Ovary (tissue), 9 donors: ENCODE measurements around the gene KRTAP12-1. TPM values are rescaled to one million over a fixed set of nuclear protein-coding genes. Genes with fewer than 3 reads are reported as not detected.

ENCODE experiments used
- DNase-seq, 5 donors: peaks; one replicate each; pipeline ENCODE4 v3.0.0-alpha.2; 2019 to 2020
- H3K27ac ChIP-seq, 2 donors: fragments of 200-600 bp; one replicate each; pipeline versions ENCODE4 v1.5.1 to v1.8.0; 2019 to 2022
- H3K27me3 ChIP-seq: fragments of 200-600 bp; one replicate; pipeline ENCODE4 v1.8.0; 2022
- H3K36me3 ChIP-seq: fragments of 200-600 bp; sonication (generic); one replicate; pipeline ENCODE4 v1.5.1; 2019
- H3K4me1 ChIP-seq: one replicate; pipeline ENCODE4 v1.8.1; 2013; ENCODE audit warnings: mild to moderate bottlenecking, moderate library complexity; ENCODE audit not compliant: insufficient read depth
- H3K4me3 ChIP-seq: fragments of 200-600 bp; sonication (generic); one replicate; pipeline ENCODE4 v1.5.1; 2017
- H3K9me3 ChIP-seq, 2 donors: fragments of 200-600 bp in 1 of 2; sonication (generic) in 1 of 2; one replicate each; pipeline versions ENCODE4 v1.5.1 to v1.8.1; 2013 to 2019; ENCODE audit warnings: mild to moderate bottlenecking in 1 of 2, moderate library complexity in 1 of 2
- CTCF ChIP-seq, 3 donors: fragments of 450-650 bp in 2 of 3; fragments of 200-600 bp in 1 of 3; IDR thresholded peaks; one replicate each; pipeline versions ENCODE4 v1.5.1 to v1.8.0; 2016 to 2022; ENCODE audit warnings: antibody characterized with exemption in 3 of 3, mild to moderate bottlenecking in 1 of 3
- EP300 ChIP-seq: sonication (generic); formaldehyde crosslinking; IDR thresholded peaks from one replicate; pipeline ENCODE4 v1.6.1; 2017; ENCODE audit warnings: antibody characterized with exemption
- POLR2A ChIP-seq: fragments of 450-650 bp; IDR thresholded peaks from one replicate; pipeline ENCODE4 v1.6.1; 2017; ENCODE audit warnings: antibody characterized with exemption, mild to moderate bottlenecking, moderate library complexity
- WGBS, 3 donors: extraction: QIAGEN DNeasy Blood & Tissue Kit in 1 of 3; methylation state at CpG; one replicate each; pipeline versions ENCODE4 v1.1.5 to v1.1.7; 2013 to 2017; 5-methylcytosine and 5-hydroxymethylcytosine counted together
- intact Hi-C, 4 donors: fragments of 100-400 bp; cut with DNase I; formaldehyde crosslinking; loops; one replicate each; pipeline versions ENCODE4 v1.11.0 to v1.15.1; 2022 to 2023
- polyA plus RNA-seq, 2 donors: library from polyadenylated mRNA; stranded (reverse); fragments of 200-250 nt in 1 of 2; fragments of 350-450 nt in 1 of 2; fragmentation: Illumina TruSeq in 1 of 2; extraction: RNeasy Lipid Tissue Mini Kit (QIAGEN cat#74804) in 1 of 2; gene quantifications; one replicate each; pipeline ENCODE4 v1.2.3, GENCODE V29; 2013 to 2014
- total RNA-seq, 7 donors: library from RNA; depleted of rRNA in 2 of 7; stranded (reverse); fragments of >200 nt in 2 of 7; fragmentation: NEBNext Ultra II Directional in 3 of 7; extraction: Animal tissue kit (Norgen Biotek cat#: 25700) in 3 of 7; gene quantifications; one replicate each; pipeline versions ENCODE4 v1.1.0 to v1.2.4, GENCODE V29; 2016 to 2023
- donor health status: DM: no; HTN: no; CAD: no; lungs with moderate emphysema.
- donor health status: DM: no; HTN: no; CAD: no.
- donor health status: Bipolar disorder and iron deficiency.
- donor health status: DM: yes; HTN: yes; CAD: no.
- donor health status: DM: no; HTN: no; CAD: no.
- donor health status: DM: yes; HTN: yes; CAD: no.

The KRTAP12-1 gene
- total and polyA plus RNA-seq, 9 donors: not detected

- Histone ChIP-seq H3K9me3 (no peaks in the 10 kb centered on the region), H3K27me3 (no peaks in the 10 kb centered on the region), H3K27ac (no peak overlapping the region), H3K4me1 (no peaks in the 10 kb centered on the region), H3K4me3 (no peak overlapping the region), H3K36me3 (no peaks in the 10 kb centered on the region)
- TF ChIP-seq POLR2A (no peak), EP300 (no peak), CTCF (IDR thresholded peaks at IDR 0.05) (no peak)
- intact Hi-C loops: no loop called here
- 57 to 60% (median 60%) methylated on average over 14 of the region's 14 CpGs for WGBS, 3 donors
- DNase-seq: no peak
Observed at GRCh38 chr21:44653123-44653522, 28.8 kb downstream of the KRTAP12-1 start.

- no peak overlapping the region for H3K27ac ChIP-seq
- intact Hi-C loops: no loop called here
- TF ChIP-seq POLR2A (no peak), CTCF (IDR thresholded peaks at IDR 0.05) (no peak), EP300 (no peak)
- H3K4me3 ChIP-seq: no peak overlapping the region
- H3K27me3 ChIP-seq: no peaks in the 10 kb centered on the region
- DNase-seq: no peak
- no peaks in the 10 kb centered on the region for H3K36me3 ChIP-seq
- no peaks in the 10 kb centered on the region for H3K9me3 ChIP-seq
- WGBS, 3 donors: 79 to 85% (median 83%) methylated on average over 12 of the region's 12 CpGs
- no peaks in the 10 kb centered on the region for H3K4me1 ChIP-seq
Observed at GRCh38 chr21:44650973-44651675, 30.8 kb downstream of the KRTAP12-1 start.

GRCh38 chr21:44650265-44650972 is 31.5 kb downstream of the KRTAP12-1 start:
- H3K9me3 ChIP-seq: no peaks in the 10 kb centered on the region
- WGBS, 3 donors: 87 to 90% (median 89%) methylated on average over 20 of the region's 20 CpGs
- no peak for TF ChIP-seq EP300
- no peak for TF ChIP-seq POLR2A
- TF ChIP-seq CTCF (IDR thresholded peaks at IDR 0.05): no peak
- no peaks in the 10 kb centered on the region for H3K4me1 ChIP-seq
- DNase-seq: no peak
- no peak overlapping the region for H3K4me3 ChIP-seq
- H3K27me3 ChIP-seq: no peaks in the 10 kb centered on the region
- no peaks in the 10 kb centered on the region for H3K36me3 ChIP-seq
- intact Hi-C loops: no loop called here
- no peak overlapping the region for H3K27ac ChIP-seq

- Histone ChIP-seq H3K36me3 (no peaks in the 10 kb centered on the region), H3K9me3 (no peaks in the 10 kb centered on the region), H3K4me3 (no peak overlapping the region), H3K27me3 (no peaks in the 10 kb centered on the region), H3K27ac (no peak overlapping the region), H3K4me1 (no peaks in the 10 kb centered on the region)
- intact Hi-C loops: no loop called here
- WGBS, 3 donors: 74 to 80% (median 76%) methylated on average over 13 to 18 of the region's 18 CpGs
- TF ChIP-seq CTCF (IDR thresholded peaks at IDR 0.05): no peak
- DNase-seq: no peak
Observed at GRCh38 chr21:44649521-44650100, 32.4 kb downstream of the KRTAP12-1 start.
